Fibroblast of skin of right quadriceps (primary cell): ENCODE results near the gene CYP4V2.
A peak's percentile ranks its signal among the peaks of the same experiment; 100 is the strongest.
"Not testable (repeated sequence)": the region's sequence is repeated elsewhere in the genome, so short reads cannot be mapped to it uniquely, and the experiment has no call there.

Experiments used
- DNase-seq: peaks from one replicate; pipeline ENCODE4 v3.0.0-alpha.2; 2013

CYP4V2 gene

DNA sequence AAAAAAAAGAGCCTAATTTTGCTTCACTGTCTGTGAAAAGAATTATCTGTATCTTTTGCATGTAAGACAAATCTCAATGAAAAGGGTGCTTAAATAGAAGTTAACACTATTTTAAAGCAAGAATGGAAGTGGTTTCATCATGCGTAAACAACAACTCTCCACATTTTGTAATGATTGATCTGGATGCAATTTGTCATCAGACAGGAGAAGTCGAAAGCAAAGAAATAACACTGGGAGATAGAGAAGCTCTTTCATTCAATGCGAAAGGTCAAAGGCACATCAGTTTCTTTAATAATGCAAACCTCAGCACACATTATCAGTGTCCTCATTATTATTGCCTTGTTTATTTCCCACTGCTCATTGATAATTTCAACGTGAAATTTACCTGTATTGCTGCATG, 44.8 kb downstream of the CYP4V2 start:
- DNase-seq: no peak

DNA sequence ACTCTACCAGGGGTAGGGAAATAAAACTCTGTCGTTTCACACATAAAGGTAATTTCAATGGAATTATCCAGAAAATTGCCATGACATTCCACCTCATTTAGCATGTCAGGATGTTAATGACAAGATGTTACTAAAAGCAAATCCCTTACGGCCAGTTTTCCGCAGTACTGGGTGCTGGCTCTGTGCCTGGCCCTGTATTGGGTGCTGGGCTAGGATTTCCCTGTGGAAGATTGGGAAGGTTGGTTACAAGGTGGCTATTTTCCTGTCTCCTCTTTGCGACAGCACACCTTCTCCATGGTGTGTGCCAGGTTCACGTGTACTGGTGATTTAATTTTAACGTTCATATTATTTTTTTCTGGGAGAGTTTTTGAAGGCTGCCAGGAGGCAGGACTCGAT, 49.1 kb downstream of the CYP4V2 start:
- DNase-seq: no peak

DNA sequence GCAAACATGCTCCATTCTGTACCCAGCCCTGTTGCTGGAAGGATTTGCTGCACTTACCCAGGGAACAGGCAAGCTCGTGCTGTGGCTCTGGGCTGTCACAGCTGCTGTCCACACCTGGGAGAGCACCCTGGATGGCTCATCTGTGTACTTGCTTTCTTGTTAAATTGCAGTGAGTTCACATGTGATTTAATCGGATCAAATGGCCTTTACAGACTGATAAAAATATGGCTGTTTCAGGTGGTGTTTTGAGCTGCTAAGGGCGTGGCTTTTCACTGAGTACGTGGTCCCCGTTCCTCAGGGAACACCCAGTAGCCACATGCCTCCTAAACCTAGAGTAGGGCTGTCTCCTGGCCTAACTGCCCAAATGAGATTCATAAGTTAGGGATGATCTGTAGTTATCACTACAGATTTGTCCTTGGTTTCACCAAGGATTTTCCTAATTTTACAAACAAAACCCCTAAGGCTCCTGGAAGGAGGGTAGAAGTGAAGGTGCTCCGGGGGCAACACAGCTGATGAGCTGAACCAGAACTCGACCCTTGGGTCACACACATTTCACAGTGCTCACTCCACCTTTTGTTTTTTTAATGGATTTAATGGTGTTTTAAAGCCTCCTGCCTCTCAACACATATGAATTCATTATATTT, 49.6 kb downstream of the CYP4V2 start:
- DNase-seq: no peak

DNA sequence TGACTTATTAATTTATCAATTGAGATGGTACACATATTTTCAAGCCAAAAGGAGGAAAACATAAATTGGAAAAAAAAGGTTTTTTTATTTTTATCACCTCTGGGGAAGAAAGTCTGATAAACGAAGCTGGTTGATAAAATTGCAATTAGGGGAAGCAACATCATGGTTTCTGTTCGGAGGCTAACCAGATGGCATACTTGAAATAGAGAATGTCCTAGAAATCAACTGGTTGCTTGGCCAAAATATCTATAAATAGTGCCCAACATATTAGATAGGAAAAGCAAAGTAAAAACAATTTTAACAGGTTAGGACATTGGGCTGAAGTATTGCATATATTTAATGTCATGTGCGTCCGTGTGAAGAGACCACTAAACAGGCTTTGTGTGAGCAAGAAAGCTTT, 50.2 kb downstream of the CYP4V2 start:
- DNase-seq: no peak

DNA sequence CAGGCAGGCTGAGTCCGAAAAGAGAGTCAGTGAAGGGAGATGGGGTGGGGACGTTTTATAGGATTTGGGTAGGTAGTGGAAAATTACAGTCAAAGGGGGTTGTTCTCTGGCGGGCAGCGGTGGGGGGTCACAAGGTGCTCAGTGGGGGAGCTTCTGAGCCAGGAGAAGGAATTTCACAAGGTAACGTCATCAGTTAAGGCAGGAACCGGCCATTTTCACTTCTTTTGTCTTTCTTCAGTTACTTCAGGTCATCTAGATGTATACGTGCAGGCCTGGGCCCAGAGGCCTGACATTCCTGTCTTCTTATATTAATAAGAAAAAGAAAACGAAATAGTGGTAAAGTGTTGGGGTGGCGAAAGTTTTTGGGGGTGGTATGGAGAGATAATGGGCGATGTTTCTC, 50.7 kb downstream of the CYP4V2 start:
- DNase-seq: not testable (repeated sequence)

DNA sequence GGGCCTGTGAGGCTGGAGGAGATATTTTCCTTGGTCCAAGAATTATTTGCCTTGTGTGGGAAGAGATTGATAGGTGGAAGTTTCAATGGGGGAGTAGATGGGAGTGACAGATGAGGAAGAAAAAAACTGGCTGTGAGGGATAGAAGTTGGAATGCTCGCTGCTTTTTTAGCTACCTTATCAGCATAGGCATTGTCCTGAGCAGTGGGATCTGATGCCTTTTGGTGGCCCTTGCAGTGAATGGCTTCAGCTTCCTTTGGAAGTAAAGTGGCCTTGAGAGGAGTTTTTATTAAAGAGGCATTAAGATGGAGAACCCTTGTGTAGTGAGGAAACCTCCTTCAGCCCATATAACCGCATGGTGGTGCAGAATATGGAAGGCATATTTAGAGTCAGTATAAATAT, 52.0 kb downstream of the CYP4V2 start:
- no peak for DNase-seq

DNA sequence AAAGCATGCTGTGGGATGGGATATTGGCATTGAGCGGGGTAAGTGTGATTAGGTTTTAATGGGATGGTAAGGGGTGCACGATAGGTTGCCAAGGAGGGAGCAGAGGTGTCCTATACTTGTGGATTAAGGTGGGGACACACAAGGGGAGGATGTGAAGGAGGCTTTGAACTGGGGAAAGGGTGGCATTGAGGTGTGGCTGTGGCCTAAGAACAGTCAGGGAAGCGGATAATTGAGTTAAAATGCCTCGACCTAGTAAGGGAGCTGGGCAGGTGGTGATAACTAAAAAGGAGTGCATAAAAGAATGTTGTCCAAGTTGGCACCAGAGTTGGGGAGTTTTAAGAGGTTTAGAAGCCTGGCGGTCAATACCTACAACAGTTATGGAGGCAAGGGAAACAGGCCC, 53.5 kb downstream of the CYP4V2 start:
- DNase-seq: no peak

DNA sequence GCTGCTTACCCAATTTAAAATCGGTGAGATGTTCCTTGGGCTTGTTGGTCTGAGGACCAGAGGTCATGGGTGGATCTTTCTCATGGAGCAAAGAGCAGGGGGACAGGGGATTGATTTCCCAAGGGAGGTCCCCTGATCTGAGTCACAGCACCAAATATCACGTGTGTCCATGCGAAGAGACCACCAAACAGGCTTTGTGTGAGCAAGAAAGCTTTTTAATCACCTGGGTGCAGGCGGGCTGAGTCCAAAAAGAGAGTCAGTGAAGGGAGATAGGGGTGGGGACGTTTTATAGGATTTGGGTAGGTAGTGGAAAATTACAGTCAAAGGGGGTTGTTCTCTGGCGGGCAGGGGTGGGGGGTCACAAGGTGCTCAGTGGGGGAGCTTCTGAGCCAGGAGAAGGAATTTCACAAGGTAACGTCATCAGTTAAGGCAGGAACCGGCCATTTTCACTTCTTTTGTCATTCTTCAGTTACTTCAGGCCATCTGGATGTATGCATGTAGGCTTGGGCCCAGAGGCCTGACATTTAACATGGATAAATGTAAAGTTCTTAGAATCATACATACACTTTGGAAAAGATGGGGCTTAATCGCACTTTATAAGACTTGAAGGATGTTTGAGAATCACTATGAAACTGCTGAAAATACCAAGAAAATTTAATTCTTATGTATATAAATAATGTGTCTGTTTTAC, 55.8 kb downstream of the CYP4V2 start:
- not testable (repeated sequence) for DNase-seq

DNA sequence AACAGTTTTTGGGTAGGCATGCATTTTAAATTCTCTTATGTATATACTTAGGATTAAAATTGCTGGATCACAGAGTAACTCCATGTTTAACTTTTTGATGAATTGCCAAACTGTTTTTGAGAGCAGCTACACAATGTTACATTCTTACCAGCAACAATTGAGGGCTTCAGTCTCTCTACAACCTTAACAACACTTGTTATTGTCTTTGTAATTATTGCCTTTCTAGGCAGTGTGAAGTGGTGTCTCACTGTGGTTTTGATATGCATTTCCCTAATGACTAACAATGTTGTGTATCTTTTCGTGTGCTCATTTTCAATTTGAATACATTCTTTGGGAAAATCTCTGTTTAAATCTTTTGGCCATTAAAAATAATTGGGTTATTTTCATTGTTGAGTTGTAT, 57.3 kb downstream of the CYP4V2 start:
- DNase-seq: no peak

DNA sequence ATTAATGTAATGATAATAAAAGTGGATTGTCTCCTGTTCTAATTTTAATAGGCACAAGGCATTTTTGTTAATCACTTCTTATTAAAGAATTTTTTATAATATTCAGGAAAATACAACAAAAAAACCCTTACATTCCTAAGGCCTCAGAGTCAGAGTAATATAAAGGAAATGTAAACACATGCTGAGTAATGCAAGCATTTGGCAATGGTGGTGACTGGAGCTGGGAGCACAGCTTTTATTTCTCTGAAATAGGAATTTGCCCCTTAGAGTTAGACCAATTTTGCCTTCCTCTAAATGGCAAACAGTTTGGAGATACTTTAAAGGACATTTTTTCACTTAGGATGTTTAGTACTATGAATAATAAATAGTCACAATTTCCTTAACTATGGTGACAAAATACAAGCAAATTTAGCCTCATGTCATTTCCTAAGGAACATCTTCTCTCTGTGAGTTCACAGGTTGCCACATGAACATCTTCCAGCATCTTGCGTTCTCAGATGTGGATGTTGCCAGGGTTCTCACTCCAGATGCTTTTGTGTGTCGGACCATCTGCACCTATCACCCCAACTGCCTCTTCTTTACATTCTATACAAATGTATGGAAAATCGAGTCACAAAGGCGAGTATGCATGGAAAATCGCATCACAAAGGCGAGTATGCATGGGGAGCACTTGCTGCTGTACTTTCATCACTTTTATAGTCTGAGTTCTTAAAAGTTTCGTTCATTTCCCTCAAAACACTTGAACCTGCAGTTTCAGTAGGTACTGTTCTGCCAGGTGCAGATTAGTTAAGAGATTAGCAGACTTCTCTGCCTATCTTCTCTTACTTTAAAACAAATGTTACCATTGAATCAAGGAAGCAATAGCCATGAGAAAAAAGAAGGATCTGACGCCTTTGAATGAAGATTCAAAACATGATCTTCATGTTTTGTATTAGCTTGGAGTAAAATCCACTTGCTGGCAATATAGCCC, 58.7 kb downstream of the CYP4V2 start:
- DNase-seq: peak; percentile 57

DNA sequence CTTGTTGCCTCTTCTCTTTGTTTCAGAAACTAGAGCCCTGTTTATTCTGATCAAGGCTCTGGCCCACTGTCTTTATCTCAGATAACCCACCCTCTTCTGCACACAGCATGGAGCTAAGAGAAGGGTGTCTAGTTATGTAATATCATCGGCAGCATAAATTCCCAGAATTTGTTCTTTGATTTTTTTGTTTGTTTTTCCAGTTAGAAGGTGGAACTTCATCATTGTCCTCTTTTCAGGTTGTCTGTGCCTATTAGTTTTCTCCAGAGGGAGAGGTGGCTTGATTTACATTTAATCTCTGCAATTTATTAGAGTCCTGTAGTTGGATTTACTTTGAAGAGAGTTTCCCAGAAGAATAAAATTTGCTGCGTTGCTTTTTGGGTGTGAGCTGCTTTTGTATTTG, 59.4 kb downstream of the CYP4V2 start:
- DNase-seq: no peak

DNA sequence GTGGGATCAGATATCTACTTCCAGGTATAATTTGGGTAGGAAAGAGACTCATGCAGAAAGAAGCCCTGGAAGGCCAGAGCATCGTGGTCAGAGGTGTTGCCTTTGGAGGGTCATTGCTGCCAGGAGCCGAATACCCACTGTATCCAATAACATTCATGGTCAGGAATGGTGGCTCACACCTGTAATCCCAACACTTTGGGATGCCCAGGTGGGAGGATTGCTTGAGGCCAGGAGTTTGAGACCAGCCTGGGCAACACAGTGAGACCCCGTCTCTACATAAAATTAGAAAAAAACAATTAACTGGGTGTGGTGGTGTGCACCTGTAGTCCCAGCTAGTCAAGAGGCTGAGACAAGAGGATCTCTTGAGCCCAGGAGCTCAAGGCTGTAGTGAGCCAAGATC, 63.8 kb downstream of the CYP4V2 start:
- DNase-seq: no peak

DNA sequence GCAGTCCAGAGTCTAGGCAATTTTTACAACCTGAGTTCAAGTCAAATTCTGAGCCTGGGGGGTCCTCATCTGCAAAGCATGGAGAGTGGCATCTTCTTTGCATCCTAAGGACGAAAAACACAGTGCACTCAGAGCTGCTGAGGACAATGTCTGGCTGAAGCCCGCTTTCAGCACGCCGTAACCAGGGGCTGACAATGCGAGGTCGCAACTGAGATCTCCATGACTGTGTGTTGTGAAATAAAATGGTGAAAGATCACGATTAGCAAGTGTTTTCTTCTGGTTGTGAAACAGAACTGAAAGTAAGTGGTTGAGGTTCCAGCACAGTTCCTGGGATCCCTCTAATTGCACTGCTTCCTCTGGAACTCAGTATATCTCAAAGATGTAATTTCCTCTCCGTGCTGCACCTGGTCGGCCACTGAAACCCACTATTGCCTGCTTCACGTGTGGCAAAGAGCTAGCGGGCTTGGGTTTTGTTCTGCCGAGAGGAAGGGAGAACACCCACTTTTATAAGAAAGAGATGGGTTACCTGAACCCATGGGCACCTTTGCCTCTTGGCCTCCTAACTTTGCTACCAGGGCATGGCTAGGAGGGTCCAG, 66.9 kb downstream of the CYP4V2 start:
- DNase-seq: no peak

DNA sequence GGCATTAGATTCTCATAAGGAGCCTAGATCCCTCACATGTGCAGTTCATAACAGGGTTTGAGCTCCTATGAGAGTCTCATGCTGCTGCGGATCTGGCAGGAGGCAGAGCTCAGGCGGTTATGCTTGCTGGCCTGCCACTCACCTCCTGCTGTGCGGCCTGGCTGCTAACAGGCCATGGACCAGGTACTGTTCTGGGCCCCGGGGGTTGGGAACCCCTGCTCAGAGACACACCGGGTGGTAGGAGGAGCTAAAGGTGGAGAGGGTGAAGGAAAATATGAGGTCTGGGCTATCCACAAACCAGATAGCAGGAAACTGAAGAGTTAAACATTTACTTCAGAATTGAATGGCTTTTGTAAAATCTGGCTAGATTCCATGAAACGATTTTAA, 68.7 kb downstream of the CYP4V2 start:
- DNase-seq: no peak
